ENCODE results near the gene CEACAM19.

DNA sequence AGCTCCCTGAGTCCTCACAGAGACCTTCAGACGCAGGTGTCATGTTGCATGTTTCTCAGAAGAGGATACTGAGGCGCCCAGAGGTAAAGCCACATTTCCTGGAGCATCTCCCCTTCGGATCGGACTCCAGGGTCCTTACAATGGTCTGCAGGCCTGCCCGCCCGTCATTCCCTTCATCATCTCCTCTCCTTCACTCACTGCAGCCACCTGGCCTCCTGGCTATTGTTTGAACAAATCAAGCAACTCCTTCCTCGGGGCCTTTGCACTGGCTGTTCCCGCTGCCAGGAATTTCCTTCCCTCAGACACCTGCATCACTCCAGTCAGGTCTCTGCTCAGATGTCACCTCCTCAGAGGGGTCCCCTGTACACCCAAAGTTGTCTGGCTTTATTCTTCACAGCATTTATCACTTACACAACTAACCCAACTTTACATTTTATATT lies 48.0 kb downstream of the CEACAM19 start:
- no peak for TF ChIP-seq CTCF (conservative IDR thresholded peaks at IDR 0.05; ENCODE audit: low read length)
- no peak for TF ChIP-seq EZH2phosphoT487 (IDR thresholded peaks at IDR 0.05; ENCODE audit: borderline replicate concordance)

All from Loucy (cell line).